ENCODE results near the gene FBXW11. TPM values are rescaled to one million over a fixed set of nuclear protein-coding genes. Genes with fewer than 3 reads are reported as not detected.

FBXW11 gene
- total RNA-seq, 1 donor from 2014 or later: 62.1 TPM

- DNase-seq (ENCODE audit: low spot score in 2 of 2, unreplicated experiment in 2 of 2): no peak
- Mint-ChIP-seq H3K36me3 (peaks cover 10% of the 10 kb centered on the region), H3K4me1 (no peaks in the 10 kb centered on the region), H3K9me3 (peaks cover 11% of the 10 kb centered on the region), H3K27ac (no peak overlapping the region), H3K27me3 (ENCODE audit: low read depth) (peaks cover 2% of the 10 kb centered on the region), H3K4me3 (no peak overlapping the region)
- no peak for TF ChIP-seq CTCF (IDR thresholded peaks at IDR 0.05; ENCODE audit: unreplicated experiment)
Observed at GRCh38 chr5:171837522-171837921, 168.9 kb downstream of the FBXW11 start.

- DNase-seq (ENCODE audit: low spot score in 2 of 2, unreplicated experiment in 2 of 2): no peak
- no peak overlapping the region for H3K4me3 Mint-ChIP-seq
- H3K27ac Mint-ChIP-seq: no peak overlapping the region
- TF ChIP-seq CTCF (IDR thresholded peaks at IDR 0.05; ENCODE audit: unreplicated experiment): no peak
- H3K36me3 Mint-ChIP-seq: peaks cover 7% of the 10 kb centered on the region
- H3K9me3 Mint-ChIP-seq: peaks cover 27% of the 10 kb centered on the region
- H3K4me1 Mint-ChIP-seq: no peaks in the 10 kb centered on the region
- H3K27me3 Mint-ChIP-seq (ENCODE audit: low read depth): peaks cover 2% of the 10 kb centered on the region
Observed at GRCh38 chr5:171835066-171835465, 171.4 kb downstream of the FBXW11 start.

- no peak overlapping the region for H3K4me3 Mint-ChIP-seq
- TF ChIP-seq CTCF (IDR thresholded peaks at IDR 0.05; ENCODE audit: unreplicated experiment): no peak
- peaks cover 7% of the 10 kb centered on the region for H3K36me3 Mint-ChIP-seq
- H3K27me3 Mint-ChIP-seq (ENCODE audit: low read depth): peaks cover 2% of the 10 kb centered on the region
- no peak for DNase-seq (ENCODE audit: low spot score in 2 of 2, unreplicated experiment in 2 of 2)
- no peaks in the 10 kb centered on the region for H3K4me1 Mint-ChIP-seq
- H3K9me3 Mint-ChIP-seq: peaks cover 29% of the 10 kb centered on the region
- no peak overlapping the region for H3K27ac Mint-ChIP-seq
Observed at GRCh38 chr5:171834461-171834860, 172.0 kb downstream of the FBXW11 start.

GRCh38 chr5:171832775-171833174 is 173.7 kb downstream of the FBXW11 start:
- DNase-seq (ENCODE audit: low spot score in 2 of 2, unreplicated experiment in 2 of 2): no peak
- no peaks in the 10 kb centered on the region for H3K4me1 Mint-ChIP-seq
- H3K9me3 Mint-ChIP-seq: peaks cover 32% of the 10 kb centered on the region
- no peak for TF ChIP-seq CTCF (IDR thresholded peaks at IDR 0.05; ENCODE audit: unreplicated experiment)
- no peak overlapping the region for H3K27ac Mint-ChIP-seq
- H3K4me3 Mint-ChIP-seq: no peak overlapping the region
- peaks cover 2% of the 10 kb centered on the region for H3K27me3 Mint-ChIP-seq (ENCODE audit: low read depth)
- peaks cover 7% of the 10 kb centered on the region for H3K36me3 Mint-ChIP-seq

GRCh38 chr5:171830686-171831085 is 175.8 kb downstream of the FBXW11 start:
- no peak overlapping the region for H3K27ac Mint-ChIP-seq
- H3K4me1 Mint-ChIP-seq: no peaks in the 10 kb centered on the region
- DNase-seq (ENCODE audit: low spot score in 2 of 2, unreplicated experiment in 2 of 2): no peak
- H3K36me3 Mint-ChIP-seq: peaks cover 7% of the 10 kb centered on the region
- TF ChIP-seq CTCF (IDR thresholded peaks at IDR 0.05; ENCODE audit: unreplicated experiment): no peak
- H3K9me3 Mint-ChIP-seq: peaks cover 40% of the 10 kb centered on the region
- H3K4me3 Mint-ChIP-seq: no peak overlapping the region
- H3K27me3 Mint-ChIP-seq (ENCODE audit: low read depth): peaks cover 2% of the 10 kb centered on the region

- Mint-ChIP-seq H3K27me3 (ENCODE audit: low read depth) (no peaks in the 10 kb centered on the region), H3K4me1 (no peaks in the 10 kb centered on the region), H3K4me3 (no peak overlapping the region), H3K36me3 (peaks cover 2% of the 10 kb centered on the region), H3K9me3 (peaks cover 28% of the 10 kb centered on the region), H3K27ac (no peak overlapping the region)
- TF ChIP-seq CTCF (IDR thresholded peaks at IDR 0.05; ENCODE audit: unreplicated experiment): no peak
- no peak for DNase-seq (ENCODE audit: low spot score in 2 of 2, unreplicated experiment in 2 of 2)
Observed at GRCh38 chr5:171827162-171827561, 179.3 kb downstream of the FBXW11 start.
